Breast epithelium (tissue), 3 donors: ENCODE measurements around the gene CELSR3.

Experiments
- CTCF ChIP-seq, 3 donors: fragments of 450-650 bp; IDR thresholded peaks; one replicate each; pipeline ENCODE4 v1.5.1; 2016 to 2017; ENCODE audit warnings: antibody characterized with exemption in 3 of 3, mild to moderate bottlenecking in 3 of 3, moderate library complexity in 3 of 3
- POLR2A ChIP-seq: fragments of 450-650 bp; IDR thresholded peaks from one replicate; pipeline ENCODE4 v1.6.1; 2016; ENCODE audit warnings: antibody characterized with exemption, mild to moderate bottlenecking, moderate library complexity
- POLR2AphosphoS5 ChIP-seq, 3 donors: sonication (generic); formaldehyde crosslinking; IDR thresholded peaks; one replicate each; pipeline ENCODE4 v1.6.1; 2017; ENCODE audit warnings: antibody characterized with exemption in 3 of 3

- TF ChIP-seq POLR2AphosphoS5 (IDR thresholded peaks at IDR 0.05): peak in 1 of 3 donors; percentile 35
- TF ChIP-seq CTCF (IDR thresholded peaks at IDR 0.05): no peak
- no peak for TF ChIP-seq POLR2A
These were observed 63.6 kb downstream of the CELSR3 start for GRCh38 chr3:48599077-48599501.
